SKM-1 (cell line): ENCODE results near the gene SOCS1.
A peak's percentile ranks its signal among the peaks of the same experiment; 100 is the strongest.
"Not testable (repeated sequence)": the region's sequence is repeated elsewhere in the genome, so short reads cannot be mapped to it uniquely, and the experiment has no call there.

Experiments
- DNase-seq: peaks from one replicate; lab custom pipeline; 2025; ENCODE audit not compliant: unreplicated experiment; lab: John Stamatoyannopoulos, UW

SOCS1 gene

DNA sequence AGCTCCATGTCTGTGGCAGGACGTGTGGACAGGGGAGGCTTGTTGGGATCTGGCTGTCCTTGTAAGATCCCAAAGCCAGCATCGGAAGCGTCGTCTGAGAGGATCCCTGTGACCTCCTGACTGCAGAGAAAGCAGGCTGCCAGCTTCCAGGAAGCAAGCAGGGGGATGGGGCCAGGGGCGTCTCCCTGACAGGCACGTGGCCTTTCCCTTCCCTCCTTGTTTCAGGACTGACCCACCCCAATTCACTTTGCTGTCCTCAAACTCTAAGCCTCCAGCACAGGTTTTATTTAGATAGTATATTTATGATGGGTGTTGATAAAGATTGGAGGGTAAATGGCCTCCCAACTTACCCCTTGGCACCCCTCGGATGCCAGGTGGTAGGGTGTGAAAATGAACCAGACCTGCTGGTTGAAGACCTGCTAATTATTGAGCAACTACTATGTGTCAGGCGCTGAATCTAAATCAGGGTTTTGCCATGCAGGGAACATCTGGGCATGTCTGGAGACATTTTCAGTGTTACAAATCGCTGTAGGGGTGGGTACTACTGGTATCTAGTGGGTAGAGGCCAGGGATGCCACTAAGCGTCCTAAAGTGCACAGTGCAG, 24.5 kb downstream of the SOCS1 start:
- DNase-seq = no peak

DNA sequence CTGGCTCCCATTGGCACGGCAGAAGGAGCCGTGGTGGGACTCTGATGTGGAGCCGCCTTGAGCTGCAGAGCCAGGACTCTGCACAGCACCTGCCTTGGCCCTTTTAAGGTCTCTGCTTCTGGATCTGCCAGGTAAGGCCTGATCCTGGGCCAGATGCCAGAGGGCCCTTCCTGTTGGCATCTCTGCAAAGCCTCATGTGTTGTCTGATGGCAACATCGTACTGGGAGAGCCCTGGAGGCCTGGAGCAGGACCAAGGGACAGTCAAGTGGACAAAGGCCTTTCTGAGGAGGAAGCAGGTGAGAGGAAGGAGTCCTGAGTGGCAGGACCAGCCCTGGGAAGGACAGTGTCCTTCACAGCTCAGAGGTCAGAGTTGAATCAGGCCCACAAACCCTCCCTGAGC, 26.1 kb downstream of the SOCS1 start:
- DNase-seq = no peak

DNA sequence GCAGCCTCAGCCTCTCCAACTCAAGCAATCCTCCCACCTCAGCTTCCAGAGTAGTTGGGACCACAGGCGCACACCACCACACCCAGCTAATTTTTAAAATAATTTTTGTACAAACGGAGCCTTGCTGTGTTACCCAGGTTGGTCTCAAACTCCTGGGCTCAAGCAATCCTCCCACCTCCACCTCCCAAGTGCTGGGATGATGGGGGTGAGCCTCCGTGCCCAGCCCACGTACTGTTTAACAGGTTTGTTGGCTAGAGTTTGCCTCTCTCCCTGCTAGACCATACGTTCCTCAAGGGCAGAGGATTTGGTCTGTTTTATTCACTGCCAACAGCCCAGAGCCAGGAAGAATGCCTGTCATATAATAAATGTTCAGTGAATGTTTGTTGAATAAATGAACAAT, 26.6 kb downstream of the SOCS1 start:
- no peak for DNase-seq

DNA sequence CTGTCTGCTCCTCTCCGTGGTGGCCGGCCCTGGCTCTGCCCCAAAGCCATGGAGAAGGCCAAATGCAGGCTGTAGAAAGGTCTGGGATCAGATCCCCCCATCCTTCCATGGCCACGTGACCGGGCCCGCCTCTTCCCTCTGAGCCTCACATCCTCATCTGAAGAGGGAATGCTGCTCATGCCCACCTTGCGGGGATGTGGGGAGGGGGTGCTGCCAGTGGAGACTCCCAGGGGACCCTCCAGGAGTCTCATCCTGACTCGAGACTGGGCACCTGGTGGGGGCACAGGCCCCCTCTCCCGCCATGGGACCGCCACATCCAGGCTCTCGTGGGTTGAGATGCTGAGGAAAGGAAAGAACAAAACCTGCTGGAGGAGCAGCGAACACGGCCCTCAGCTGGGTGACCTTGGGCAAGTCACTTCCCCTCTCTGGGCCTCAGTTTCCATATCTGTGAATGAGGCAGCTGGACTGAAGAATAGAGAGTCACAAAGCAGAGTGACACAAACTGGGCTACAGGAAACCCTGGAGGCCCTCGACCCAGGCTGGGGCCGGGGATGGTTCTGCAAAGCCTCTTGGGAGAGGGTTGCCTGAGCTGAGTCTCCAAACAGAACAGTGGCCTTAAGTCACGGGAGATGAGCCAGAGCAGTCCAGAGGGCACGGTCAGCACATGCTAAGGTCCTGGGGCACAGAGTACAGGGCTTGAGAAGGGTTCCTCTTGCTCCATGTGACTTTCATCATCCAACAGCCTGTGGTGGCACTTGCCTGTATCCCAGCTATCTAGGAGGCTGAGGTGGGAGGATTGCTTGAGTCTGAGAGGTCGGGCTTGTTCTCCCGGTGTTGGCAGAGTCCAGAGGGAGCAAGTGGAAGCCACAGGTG, 30.1 kb downstream of the SOCS1 start:
- DNase-seq = no peak

DNA sequence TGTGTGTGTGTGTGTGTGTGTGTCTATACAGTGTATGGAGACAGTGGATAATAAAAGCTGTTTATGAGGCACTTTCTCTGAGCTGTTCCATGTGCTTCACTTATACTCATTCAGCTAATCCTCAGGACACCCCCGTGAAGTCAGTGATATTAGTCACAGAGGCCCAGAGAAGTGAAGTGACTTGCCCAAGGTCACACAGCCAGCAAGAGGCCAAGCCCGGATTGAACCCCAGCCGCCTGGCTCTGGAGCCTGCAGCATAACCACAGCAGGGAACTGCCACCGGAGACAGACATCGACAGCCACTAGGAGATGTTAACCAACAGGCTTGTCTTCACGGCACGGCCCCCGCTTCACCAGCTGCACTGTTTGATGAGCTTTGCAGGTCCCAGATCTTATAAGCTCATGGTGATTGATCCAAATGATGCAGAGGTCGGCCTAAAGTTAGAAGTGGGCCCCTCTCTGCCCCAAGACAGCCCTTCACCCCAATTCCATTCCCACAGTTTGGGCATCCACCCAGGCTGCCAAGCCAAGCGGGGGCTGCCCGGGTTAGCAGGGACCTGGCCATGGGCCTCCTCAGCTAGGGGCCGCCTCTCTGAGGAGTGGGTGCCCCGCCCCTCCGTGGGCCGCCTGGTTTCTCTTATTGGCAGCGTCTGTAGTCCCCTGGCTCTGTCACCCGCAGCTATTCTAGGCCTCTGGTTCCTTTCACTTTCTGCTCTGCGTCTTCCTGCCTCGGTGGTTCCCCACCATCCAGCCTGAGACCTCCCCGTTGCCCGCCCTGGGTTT, 30.9 kb downstream of the SOCS1 start:
- no peak for DNase-seq

DNA sequence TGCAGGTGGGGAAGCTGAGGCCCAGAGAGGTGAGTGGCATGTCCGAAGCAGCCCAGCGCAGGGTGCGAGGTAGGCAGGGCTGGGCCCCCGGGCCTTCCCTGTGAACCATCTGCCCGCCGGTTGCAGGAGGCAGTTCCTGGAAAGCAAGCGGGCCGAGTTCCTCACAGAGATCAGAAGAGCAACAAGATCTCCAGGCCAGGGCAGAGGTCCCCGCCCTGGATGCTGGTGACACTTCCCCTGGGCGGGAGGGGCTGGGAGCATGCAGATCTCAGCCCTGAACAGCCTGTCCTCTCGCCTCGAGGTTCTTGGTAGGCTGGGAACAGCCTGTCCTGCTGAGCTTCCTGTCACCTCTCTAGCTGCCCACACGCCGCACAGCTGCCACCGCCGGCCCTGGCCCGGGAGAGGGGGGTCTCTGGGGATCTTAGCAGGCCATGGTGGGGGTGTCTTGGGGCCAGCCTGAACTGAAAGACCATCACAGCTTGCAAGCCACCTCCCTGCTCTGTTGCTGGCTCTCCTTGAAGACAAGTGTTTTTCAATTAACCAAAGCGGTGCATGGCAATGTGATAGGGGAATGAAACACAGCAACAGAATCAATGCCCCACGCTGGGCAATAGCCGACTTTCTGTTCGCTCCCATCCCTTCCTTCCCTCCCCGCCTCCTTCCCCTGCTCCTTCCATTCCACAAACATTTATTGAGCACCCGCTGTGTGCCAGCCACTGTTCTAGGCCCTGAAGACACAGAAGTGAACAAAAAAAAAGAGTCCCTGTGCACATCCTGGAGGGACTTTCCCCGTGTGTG, 31.7 kb downstream of the SOCS1 start:
- DNase-seq = peak; percentile 87

DNA sequence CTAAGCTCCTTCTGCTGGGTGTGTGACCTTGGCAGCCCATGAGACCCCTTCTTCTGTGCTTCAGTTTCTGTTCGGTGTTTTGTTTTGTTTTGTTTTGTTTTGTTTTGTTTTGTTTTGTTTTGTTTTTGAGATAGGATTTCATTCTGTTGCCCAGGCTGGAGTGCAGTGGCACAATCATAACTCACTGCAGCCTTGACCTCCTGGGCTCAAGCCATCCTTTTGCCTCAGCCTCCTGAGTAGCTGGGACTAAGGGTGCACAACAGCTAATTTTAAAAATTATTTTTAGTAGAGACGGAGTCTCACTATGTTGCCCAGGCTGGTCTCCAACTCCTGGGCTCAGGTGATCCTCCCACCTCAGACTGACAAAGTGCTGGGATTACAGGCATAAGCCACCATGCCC, 35.5 kb downstream of the SOCS1 start:
- DNase-seq = not testable (repeated sequence)

DNA sequence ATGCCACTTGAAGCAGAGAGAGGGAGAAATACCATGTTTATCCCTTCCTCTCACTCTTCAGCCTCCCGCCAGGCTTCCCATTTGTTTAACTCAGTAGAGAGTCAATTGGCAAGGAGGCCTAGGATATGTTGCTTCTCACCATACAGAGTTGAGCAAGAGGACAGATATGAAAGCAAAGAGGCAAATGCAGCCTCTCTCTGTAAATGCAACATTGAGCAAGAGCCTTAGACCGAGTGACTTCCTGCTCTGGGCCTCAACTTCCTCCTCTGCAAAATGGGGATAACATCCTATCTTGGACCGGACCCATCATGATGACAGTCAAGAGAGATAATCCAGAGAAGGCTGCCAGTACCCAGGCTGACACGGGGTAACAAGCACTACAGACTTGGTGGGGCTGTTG, 36.8 kb downstream of the SOCS1 start:
- DNase-seq = peak; percentile 88

DNA sequence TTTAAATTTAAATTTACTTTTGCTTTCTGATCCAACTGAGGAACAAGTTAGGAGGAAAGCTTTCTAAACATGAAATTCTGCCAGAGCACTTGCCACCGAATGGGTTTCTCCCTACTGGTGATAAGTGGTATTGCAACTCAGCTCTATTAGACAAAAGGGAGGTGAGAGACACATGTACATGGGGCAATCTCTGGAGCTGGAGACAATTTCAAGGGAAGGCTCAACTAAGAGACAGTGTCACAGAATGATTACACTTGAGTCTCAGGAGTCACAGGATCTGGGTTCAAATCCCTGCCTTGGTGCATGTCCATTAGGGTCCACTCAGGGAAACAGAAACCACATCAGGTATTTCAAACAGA, 37.4 kb downstream of the SOCS1 start:
- no peak for DNase-seq

DNA sequence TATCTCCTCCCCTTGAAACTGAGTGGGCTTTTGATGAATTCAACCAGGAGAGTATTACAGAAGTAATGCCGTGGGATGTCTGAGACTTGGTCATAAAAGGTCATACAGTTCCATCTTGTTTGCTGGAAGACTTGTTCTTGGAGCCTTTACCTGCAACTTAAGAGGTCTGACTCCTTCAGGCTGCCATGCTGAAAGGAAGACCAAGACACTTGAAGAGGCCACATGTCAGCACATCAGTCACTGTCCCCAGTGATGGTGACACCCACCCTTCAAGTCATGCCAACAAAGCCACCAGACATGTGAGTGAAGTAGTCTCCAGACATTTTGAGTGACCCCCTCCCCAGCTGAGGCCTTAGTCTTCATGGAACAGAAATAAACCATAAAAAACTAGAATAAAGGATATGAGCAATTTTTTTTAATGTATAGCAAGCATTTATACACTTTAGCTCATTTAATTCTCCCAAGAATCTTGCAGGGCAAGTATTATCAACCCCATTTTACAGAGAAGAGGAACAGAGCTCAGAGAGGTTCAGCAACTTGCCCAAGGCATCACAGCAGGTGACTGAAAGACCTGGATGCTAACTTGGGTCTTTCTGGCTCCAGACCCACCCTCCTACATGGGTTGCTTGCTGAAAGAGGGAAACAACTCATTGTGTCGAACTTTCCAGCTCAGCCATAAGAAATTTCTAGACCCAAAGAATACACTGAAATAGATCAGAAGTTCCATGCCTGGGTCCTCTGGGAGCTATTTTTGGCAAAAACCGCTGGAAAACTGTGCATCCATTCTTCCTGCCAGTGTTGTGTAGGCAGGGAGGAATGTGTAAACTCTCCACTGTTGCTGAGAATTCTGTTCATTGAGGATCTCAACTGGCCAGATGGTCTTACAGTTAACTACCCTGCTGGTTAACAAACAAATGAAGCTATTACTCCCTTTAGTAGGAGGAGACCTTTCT, 38.1 kb downstream of the SOCS1 start:
- no peak for DNase-seq

DNA sequence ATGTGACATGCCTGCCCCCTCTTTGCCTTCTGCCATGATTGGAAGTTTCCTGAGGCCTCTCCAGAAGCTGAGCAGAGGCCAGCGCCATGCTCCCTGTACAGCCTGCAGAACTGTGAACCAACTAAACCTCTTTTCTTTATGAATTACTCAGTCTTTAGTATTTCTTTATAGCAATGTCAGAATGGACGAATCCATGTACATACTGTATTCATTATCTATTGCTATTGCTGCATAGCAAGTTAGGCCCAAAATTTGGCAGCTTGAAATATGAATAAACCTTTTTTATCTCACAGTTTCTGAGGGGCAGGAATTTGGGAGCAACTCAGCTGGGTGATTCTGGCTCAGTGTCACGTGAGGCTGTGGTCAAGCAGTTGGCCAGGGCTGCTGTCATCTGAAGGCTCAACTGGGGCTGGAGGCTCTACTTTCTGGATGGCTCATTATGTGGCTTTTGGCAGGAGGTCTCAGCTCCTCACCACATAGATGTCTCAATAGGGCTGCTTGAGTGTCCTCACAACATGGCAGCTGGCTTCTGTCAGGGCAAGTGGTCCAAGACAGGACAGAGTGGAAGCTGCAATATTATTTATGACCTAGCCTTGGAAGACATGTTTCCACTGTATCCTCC, 40.0 kb downstream of the SOCS1 start:
- DNase-seq = no peak

DNA sequence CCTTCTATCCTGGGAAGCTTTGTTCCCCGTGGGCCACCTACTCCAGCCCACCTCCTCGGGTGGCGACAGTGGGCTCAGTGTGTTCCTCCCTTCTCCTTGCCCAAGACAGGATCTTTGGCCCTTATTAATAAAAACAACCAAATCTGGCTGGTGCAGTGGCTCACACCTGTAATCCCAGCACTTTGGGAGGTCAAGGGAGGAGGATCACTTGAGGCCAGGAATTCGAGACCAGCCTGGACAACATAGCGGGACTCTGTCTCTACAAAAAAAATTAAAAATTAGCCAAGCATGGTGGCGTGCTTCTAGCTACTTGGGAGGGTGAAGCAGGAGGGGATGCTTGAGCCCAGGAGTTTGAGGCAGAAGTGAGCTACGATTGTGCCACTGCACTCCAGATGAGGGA, 42.2 kb downstream of the SOCS1 start:
- DNase-seq = no peak

DNA sequence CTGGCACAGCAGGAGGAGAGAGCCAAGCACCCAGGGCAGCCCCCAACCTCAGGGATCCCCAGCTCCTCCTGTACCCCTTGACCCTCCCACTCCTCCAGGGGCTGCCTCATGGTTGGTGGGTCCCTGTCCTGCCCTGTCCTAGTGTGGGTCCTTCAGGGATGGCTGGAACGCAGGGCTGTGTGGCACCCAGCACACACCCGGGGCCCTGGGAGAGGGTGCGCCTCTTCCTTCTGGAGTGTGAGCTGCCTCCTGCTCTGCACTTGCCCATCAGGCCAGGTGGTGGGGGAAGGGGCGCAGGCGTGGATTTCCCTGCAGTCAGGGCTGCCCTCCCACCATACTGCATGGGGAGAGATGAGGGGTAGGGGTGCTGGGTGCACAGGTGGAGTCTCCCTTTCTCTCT, 42.6 kb downstream of the SOCS1 start:
- DNase-seq = no peak

DNA sequence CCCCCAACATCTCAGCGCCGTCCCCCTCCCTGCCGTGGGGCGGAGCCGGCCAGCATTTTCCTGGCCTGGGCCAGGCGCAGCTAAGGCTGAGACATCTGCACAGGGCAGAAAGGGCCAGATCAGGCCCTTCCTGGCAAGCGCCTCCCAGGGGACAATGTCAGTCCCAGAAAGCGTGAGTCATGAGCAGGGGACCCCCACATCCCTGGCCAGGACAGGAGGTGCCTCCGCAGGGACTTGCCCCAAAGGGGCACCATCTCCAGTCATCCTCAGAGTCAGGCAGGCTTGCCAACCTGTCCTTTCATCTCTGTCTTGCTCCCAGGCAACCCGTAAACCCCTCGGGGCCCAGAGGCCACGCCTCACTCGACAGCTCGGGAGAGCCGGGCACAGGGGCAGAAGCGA, 43.2 kb downstream of the SOCS1 start:
- no peak for DNase-seq

DNA sequence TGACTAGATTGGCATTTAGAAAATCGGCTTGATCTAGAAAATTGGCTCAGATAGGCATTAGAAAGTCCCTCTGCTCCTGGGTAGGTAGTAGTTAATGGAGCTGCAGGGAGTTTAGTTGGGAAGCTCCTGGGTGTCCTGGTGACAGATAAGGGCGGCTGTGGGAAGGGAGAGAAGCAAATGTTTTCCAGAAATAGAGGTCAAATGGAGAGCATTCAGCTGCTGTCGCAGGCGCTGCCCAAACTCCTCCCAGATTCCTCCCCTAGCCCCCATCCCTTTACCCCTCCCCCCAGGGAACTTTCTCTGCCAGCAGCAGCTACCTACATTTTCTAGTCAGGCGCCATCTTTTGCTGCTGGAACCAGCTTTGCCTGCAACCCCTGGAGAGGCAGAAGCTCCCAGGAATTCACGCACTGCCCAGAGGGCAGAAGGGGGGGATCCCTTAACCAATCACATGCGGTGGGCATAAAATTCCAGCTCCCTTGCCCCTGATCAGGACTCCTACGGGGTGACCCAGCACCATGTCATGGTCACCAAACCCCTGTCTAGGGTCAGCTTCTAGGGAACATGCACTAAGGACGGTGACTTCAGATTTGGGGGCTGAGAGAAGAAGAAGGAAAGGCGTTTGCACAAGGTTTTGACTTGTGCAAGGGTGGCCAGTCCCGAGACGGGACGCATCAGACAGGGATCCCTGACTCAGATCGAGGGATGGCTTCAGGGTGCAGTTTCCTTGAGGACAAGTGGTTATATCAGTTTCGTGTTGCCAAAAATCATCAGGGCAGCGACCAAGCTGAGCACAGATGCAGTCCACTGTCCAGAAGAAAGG, 43.8 kb downstream of the SOCS1 start:
- no peak for DNase-seq

DNA sequence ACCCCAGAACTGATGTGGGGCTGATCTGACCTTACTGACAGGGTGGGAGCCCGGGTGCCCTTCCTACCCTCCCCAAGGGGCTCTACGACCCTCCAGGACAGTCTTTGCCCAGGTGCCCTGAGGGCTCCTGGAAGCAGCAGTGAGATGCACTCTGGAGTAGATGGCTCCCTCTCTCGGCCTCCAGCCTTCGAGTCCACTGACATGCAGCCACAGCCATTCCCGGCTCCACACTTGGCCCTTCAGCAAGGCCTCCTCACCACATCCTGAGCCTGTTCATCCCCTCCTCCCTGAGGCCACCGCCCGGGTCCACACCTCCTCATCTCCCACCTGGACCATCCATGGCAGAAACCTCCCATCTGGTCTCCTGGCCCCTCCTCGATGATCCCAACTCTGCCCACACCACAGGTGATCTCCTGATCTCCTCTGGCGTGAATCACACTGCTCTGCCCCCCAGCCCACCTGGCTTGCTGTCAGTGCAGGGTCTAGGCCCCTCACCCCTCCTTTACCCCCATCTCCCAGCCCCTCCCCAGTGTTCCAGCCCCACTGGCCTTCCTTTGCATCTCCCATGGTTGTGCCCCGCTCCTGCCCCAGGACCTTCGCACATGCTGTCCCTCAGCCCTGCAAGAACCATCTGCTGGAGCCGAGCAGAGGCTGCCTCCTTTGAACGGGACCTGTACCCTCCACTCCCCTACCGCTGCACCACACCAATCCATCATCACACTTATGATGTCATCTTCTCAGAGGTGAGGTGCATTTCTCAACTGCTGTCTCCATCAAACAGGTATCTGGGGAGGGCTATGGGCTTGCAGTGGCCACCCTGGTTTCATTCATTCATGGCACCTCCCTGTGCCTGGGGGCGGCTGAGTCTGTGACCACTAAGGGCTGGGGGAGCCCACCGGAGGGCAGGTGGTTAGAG, 44.7 kb downstream of the SOCS1 start:
- no peak for DNase-seq

DNA sequence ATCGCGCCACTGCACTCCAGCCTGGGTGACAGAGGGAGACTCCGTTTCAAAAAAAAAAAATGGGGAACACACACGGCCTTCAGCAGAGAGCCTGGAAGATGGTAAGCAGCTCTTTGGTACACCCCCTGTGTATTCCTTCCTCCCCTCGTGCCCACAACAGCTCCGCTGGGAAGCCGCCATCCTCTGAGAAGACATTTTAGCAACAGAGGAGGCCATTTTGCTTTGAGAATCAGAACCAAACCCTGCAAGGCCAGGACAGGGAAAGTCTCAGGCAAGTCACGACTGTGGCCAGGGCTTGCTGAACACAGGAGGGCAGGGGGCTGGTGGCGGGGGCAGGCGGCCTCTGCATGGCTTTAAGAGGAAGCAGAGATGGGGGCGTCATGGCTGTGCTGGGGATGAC, 45.7 kb downstream of the SOCS1 start:
- DNase-seq = no peak
